CD4-positive, alpha-beta T cell (primary cell): ENCODE data around the gene PIAS1. TPM values are rescaled to one million over a fixed set of nuclear protein-coding genes. Genes with fewer than 3 reads are reported as not detected.
A peak's percentile ranks its signal among the peaks of the same experiment; 100 is the strongest.

Experiments
- ATAC-seq: fragments of 200-7000 bp; cut with Tn5 transposase; one replicate; pipeline ENCODE4 v1.10.0; 2022; ENCODE audit warnings: mild to moderate bottlenecking; ENCODE audit not compliant: poor library complexity
- CTCF ChIA-PET: fragments of 350-600 bp; sonication (Branson Sonifier 250); formaldehyde crosslinking; loops from one replicate; lab custom pipeline; 2021; ENCODE audit warnings: antibody characterized with exemption, inconsistent platforms; lab: Charles Lee
- POLR2A ChIA-PET: fragments of 350-600 bp; sonication (Branson Sonifier 250); formaldehyde crosslinking; loops from one replicate; lab custom pipeline; 2021; ENCODE audit warnings: antibody characterized with exemption, inconsistent platforms; lab: Charles Lee
- DNase-seq, 14 experiments: peaks; one replicate each; pipeline ENCODE4 v3.0.0-alpha.2; 2013 to 2020; ENCODE audit warnings: mixed read lengths in 2 of 14
- H3K27ac ChIP-seq, 2 donors: one replicate each; pipeline versions ENCODE4 v1.5.1 to v1.7.0; 2013; ENCODE audit warnings: low read length in 2 of 2, low read depth in 1 of 2, mild to moderate bottlenecking in 1 of 2
- H3K27me3 ChIP-seq, 2 experiments: 1 replicate in 1 of 2; 2 replicates in 1 of 2; pipeline versions ENCODE4 v1.6.1 to v1.7.0; 2013; ENCODE audit warnings: low read length in 2 of 2, control low read depth in 1 of 2, mild to moderate bottlenecking in 1 of 2, moderate library complexity in 1 of 2; ENCODE audit not compliant: insufficient read depth in 2 of 2, control insufficient read depth in 1 of 2
- H3K36me3 ChIP-seq: one replicate; pipeline ENCODE4 v1.6.1; 2013; ENCODE audit warnings: low read length, control low read depth; ENCODE audit not compliant: insufficient read depth
- H3K4me1 ChIP-seq: one replicate; pipeline ENCODE4 v1.6.1; 2013; ENCODE audit warnings: low read length, control low read depth; ENCODE audit not compliant: insufficient read depth
- H3K4me3 ChIP-seq: one replicate; pipeline ENCODE4 v1.5.1; 2013; ENCODE audit warnings: mild to moderate bottlenecking, low read length, moderate library complexity
- H3K9me3 ChIP-seq, 2 experiments: 1 replicate in 1 of 2; 2 replicates in 1 of 2; pipeline versions ENCODE4 v1.6.1 to v1.7.0; 2013; ENCODE audit warnings: low read length in 2 of 2, mild to moderate bottlenecking in 2 of 2, control low read depth in 1 of 2, moderate library complexity in 1 of 2; ENCODE audit not compliant: control insufficient read depth in 1 of 2, insufficient read depth in 1 of 2
- H3K27ac Mint-ChIP-seq: one replicate; pipeline ENCODE4 v1.8.0; 2020; ENCODE audit warnings: mixed read lengths
- H3K27me3 Mint-ChIP-seq: one replicate; pipeline ENCODE4 v1.8.0; 2021; ENCODE audit warnings: mixed read lengths
- H3K36me3 Mint-ChIP-seq: one replicate; pipeline ENCODE4 v1.8.0; 2021; ENCODE audit warnings: low read depth, mixed read lengths
- H3K4me1 Mint-ChIP-seq: one replicate; pipeline ENCODE4 v1.8.0; 2021; ENCODE audit warnings: low read depth, mixed read lengths
- H3K4me3 Mint-ChIP-seq: one replicate; pipeline ENCODE4 v1.8.0; 2020; ENCODE audit warnings: mild to moderate bottlenecking, mixed read lengths
- H3K9me3 Mint-ChIP-seq: one replicate; pipeline ENCODE4 v1.8.0; 2020; ENCODE audit warnings: mixed read lengths
- intact Hi-C, 2 experiments: fragments of 100-400 bp; cut with DNase I in 1 of 2; cut with micrococcal nuclease in 1 of 2; formaldehyde crosslinking; loops; one replicate each; pipeline versions ENCODE4 v1.15.1 to v1.9.0; 2023 to 2025; cut with DNase I, micrococcal nuclease
- total RNA-seq, 174 experiments: library from RNA in 2 of 174; stranded (reverse) in 2 of 174; gene quantifications; one replicate each; pipeline ENCODE4 v1.2.3 and lab custom pipeline; 2021 to 2026
- TF ChIP-seq, protein P1 (sequence below): fragments of 200-600 bp; IDR thresholded peaks from one replicate; pipeline ENCODE4 v1.8.0; 2022; ENCODE audit warnings: antibody characterized with exemption, mild to moderate bottlenecking

The PIAS1 gene
- total RNA-seq, 2 experiments from 2014 or later = 73.1 to 74.8 TPM

DNA sequence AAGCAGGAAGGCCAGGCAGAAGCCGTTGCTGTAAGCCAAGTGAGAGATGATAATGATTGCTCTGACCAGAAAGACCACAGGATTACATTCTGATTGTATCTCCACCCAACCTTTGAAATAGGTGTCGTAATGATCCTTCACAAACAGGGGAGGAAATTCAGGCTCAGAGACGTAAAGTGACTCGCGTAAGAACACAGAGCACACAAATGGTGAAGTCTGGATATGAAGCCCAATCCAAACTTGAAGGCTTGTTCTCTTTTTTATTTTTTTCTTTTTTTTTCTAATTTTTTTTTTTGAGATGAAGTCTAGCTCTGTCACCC, 25.3 kb upstream of the PIAS1 start:
- Histone ChIP-seq H3K9me3 (no peaks in the 10 kb centered on the region), H3K27ac (no peak overlapping the region), H3K27me3 (peaks cover 2 to 6% of the 10 kb centered on the region in 2 experiments), H3K36me3 (no peaks in the 10 kb centered on the region), H3K4me3 (no peak overlapping the region), H3K4me1 (no peaks in the 10 kb centered on the region)
- TF ChIP-seq, protein P1, sequence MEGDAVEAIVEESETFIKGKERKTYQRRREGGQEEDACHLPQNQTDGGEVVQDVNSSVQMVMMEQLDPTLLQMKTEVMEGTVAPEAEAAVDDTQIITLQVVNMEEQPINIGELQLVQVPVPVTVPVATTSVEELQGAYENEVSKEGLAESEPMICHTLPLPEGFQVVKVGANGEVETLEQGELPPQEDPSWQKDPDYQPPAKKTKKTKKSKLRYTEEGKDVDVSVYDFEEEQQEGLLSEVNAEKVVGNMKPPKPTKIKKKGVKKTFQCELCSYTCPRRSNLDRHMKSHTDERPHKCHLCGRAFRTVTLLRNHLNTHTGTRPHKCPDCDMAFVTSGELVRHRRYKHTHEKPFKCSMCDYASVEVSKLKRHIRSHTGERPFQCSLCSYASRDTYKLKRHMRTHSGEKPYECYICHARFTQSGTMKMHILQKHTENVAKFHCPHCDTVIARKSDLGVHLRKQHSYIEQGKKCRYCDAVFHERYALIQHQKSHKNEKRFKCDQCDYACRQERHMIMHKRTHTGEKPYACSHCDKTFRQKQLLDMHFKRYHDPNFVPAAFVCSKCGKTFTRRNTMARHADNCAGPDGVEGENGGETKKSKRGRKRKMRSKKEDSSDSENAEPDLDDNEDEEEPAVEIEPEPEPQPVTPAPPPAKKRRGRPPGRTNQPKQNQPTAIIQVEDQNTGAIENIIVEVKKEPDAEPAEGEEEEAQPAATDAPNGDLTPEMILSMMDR = no peak
- ChIA-PET POLR2A (no interaction called here), CTCF (no interaction called here)
- Mint-ChIP-seq H3K9me3 (no peaks in the 10 kb centered on the region), H3K36me3 (no peaks in the 10 kb centered on the region), H3K27ac (no peak overlapping the region), H3K27me3 (peaks cover 10% of the 10 kb centered on the region), H3K4me3 (no peak overlapping the region), H3K4me1 (no peaks in the 10 kb centered on the region)
- intact Hi-C loops = no loop called here
- DNase-seq (no peak), ATAC-seq (no peak)

DNA sequence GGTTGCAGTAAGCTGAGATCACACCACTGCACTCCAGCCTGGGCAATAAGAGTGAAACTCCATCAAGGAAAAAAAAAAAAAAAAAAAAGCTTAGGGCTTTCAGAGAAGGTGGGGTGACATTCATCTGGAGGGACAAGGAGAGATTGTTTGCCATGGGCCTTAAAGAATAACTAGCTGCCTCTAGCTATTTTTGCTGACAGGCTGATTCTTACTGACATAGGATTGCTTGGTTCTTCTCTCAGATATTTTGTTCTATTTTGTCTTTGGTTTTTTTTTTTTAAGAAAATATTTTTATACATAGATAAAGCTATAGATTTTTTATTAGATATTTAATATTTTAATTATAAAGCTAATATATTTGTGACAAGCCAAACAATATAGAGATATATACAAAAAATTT, 24.2 kb upstream of the PIAS1 start:
- Histone ChIP-seq H3K9me3 (no peaks in the 10 kb centered on the region), H3K4me1 (no peaks in the 10 kb centered on the region), H3K27me3 (peaks cover 3 to 8% of the 10 kb centered on the region in 2 experiments), H3K27ac (no peak overlapping the region), H3K4me3 (no peak overlapping the region), H3K36me3 (no peaks in the 10 kb centered on the region)
- ATAC-seq (no peak), DNase-seq (no peak)
- TF ChIP-seq, protein P1 = no peak
- H3K27me3 Mint-ChIP-seq = peaks cover 20% of the 10 kb centered on the region
- ChIA-PET POLR2A (no interaction called here), CTCF (no interaction called here)
- H3K9me3 Mint-ChIP-seq = no peaks in the 10 kb centered on the region
- H3K4me1 Mint-ChIP-seq = no peaks in the 10 kb centered on the region
- no peak overlapping the region for H3K4me3 Mint-ChIP-seq
- H3K36me3 Mint-ChIP-seq = no peaks in the 10 kb centered on the region
- H3K27ac Mint-ChIP-seq = no peak overlapping the region
- intact Hi-C loops = no loop called here

DNA sequence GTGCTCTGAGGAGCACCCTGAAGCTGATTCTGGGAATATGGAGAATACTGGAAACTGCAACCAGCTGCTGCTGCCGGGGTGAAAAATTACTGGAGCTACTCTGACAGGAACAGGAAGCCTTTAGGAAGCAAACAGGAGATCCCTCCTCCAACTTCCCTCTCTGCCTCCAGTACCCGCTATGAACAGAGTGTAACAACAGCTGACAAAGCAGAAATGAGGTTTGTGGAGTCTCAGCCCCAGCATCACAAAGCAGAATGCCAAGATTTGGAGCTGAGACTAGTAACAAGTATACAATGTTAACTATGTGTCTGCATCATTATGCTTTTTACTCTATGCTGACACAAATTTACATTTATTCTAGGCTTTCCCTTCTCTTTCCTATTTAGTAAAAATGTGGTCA, 22.7 kb upstream of the PIAS1 start:
- H3K4me3 Mint-ChIP-seq = no peak overlapping the region
- no peaks in the 10 kb centered on the region for H3K36me3 ChIP-seq
- H3K9me3 ChIP-seq = no peaks in the 10 kb centered on the region
- ChIA-PET POLR2A (interaction anchor here (0.5 kb wide), 1 partner anchor 126 kb away, joined by 3 read pairs; no protein-coding TSS in a partner anchor), CTCF (no interaction called here)
- H3K9me3 Mint-ChIP-seq = no peaks in the 10 kb centered on the region
- no peak overlapping the region for H3K27ac Mint-ChIP-seq
- DNase-seq (peak in 1 of 14 experiments; percentile 19), ATAC-seq (no peak)
- H3K4me3 ChIP-seq = no peak overlapping the region
- no peaks in the 10 kb centered on the region for H3K4me1 Mint-ChIP-seq
- H3K27ac ChIP-seq = no peak overlapping the region
- peaks cover 25% of the 10 kb centered on the region for H3K27me3 Mint-ChIP-seq
- H3K4me1 ChIP-seq = no peaks in the 10 kb centered on the region
- TF ChIP-seq, protein P1 = no peak
- intact Hi-C loops = no loop called here
- peaks cover 6 to 20% of the 10 kb centered on the region in 2 experiments for H3K27me3 ChIP-seq
- H3K36me3 Mint-ChIP-seq = no peaks in the 10 kb centered on the region
